LHCN-M2 (cell line): Measurements from ENCODE around the gene MYO1B. TPM values are rescaled to one million over a fixed set of nuclear protein-coding genes. Genes with fewer than 3 reads are reported as not detected.

ENCODE experiments used
- DNase-seq: peaks from one replicate; pipeline ENCODE4 v3.0.0-alpha.2; 2012; ENCODE audit warnings: low read depth
- total RNA-seq: library from RNA; depleted of rRNA; stranded (reverse); fragments of >200 nt; gene quantifications from 2 replicates; pipeline ENCODE4 v1.2.3, GENCODE V29; 2014

The MYO1B gene
- total RNA-seq, 1 experiment from 2014 or later: 117 TPM

DNA sequence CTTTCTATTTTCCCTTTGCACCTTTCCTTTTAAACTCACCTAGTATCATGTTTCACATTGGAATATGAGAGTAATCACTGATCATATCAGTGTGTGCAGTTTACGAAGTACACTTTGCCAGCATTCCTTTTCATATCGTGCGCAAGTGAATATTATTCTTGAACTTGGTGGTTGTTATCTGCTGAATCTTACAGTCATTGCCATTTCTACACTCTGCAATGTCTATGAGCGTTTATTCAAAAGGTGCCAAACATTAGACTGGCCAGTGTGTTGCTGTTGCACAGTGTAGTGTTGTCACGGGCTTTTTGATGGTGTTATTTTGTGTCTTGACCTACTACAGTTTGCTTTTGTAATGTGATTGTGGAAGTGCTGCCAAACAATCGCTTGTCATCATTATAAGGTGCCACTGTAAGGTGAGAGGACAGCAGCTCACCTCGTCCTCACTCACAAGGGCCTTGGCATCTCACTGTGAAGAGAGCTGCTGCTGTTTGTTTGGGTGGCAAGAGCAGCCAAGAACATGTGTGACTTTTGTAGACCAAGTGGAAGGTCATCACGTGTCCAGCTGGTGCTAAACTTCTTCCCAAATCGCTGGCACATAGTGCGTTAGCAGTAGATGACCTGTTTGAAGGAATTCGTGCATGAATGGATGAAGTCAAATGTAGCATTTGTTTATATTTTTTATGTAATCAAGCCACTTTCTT lies 113.3 kb downstream of the MYO1B start:
- no peak for DNase-seq

DNA sequence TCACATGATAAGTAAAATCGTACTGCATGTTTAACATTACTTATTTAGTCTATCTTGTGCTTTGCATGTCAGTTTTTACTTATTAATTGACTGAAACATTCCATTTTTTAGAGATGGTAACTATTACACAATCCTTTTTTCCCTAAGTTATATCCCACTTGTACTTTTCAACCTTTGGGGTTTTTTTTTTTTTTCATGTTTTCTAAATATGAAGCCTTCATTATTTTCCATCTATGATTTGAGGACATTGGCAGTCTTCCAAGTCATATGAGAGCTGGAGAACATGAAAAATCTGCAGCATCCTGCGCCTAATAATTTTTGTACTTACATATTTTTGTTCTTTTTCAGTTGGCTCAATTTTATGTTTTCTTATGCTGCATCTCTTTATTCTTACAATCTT lies 113.9 kb downstream of the MYO1B start:
- DNase-seq: no peak

DNA sequence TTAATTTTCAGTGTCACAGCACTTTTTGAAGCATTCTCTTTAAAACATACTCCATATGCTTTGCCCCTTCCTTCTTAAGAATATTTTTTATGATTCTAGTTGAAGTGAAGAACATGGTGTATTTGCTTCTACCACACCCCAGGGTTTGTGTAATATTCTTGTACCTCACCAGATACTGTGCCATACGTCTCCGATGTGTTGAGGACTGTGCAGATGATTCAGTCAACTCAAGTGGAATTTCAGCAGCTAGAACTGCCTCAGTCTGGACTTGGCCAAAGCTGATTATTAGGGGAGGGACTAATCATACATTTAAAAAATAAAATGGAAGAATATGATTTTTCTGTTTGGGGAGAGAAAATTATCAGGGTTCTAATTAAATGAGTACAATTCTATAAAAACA lies 115.7 kb downstream of the MYO1B start:
- DNase-seq: no peak

DNA sequence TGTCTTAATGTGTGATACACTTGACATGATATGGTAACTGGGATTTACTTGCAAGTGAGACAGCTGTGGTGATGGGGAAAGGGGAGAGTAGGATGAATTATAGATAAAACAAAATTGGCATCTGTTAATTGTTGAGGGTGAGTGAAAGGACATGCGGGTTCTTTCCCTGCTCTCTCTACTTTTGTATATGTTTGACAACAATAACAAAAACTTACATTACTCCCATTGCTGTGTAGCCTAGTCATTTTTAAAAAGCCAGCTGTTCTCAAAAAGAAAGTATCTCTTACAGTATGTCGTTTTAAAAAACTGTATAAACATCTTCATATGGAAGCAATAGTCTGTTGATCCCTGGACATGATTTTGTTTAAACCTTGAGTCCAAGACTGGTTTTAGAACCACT lies 117.6 kb downstream of the MYO1B start:
- no peak for DNase-seq

GRCh38 chr2:191363267-191363666 lies 118.1 kb downstream of the MYO1B start:
- DNase-seq: no peak

GRCh38 chr2:191365089-191365488 lies 119.9 kb downstream of the MYO1B start:
- no peak for DNase-seq

DNA sequence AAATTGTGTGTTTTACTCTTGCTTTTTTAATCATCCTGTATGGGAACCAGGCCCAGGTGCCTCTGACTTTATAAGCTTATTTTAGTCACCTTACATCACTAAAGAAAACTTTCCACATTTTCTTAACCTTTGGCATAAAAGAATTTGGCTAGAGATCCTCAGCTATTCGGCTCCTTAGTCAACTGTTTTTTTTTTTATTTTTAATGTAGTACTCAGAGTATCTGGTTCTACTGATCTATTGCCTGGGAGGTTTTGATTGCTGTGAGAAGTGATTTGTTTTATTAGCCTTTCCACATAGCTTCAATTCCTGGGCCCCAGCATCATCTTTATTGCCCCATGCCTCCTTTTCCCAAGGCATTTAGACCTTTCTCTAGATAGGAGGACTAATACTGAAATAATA lies 121.0 kb downstream of the MYO1B start:
- DNase-seq: no peak

DNA sequence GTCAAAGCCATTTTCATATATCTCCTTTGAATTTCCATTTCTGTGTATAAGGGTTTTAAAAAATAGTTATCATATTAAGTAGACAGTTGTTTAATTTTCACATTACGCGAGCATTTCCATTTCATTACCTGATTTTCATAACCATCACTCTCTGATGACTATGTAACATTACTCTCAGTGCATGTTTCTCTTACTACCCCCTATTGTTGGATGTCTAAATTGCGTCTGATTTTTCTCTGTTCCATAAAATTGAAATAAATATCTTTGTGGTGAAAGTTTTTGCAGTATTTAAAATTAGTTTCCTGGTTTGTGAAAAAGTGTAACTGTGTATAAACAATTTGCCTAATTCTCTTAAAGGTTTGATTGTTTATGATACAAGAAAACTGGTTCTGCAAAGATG lies 123.8 kb downstream of the MYO1B start:
- DNase-seq: no peak

DNA sequence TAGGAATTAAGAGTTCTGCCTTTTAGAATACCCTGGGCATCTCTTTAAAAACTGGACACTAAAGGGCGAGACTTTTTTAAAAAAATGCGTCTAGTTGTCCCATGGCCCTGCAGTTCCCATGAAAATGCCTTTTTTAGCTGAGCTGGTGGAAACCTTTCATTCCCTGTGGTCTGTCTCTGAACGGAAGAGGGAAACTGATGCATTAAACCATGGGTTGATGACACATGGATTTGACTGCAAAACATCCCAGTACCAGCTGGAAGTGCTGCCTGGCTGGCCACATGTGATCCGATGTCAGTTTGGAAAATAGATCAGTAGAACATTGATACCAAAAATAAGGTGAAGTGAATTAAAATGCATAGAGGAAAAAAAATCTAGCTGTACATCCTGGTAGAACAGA lies 129.2 kb downstream of the MYO1B start:
- DNase-seq: peak; percentile 45

GRCh38 chr2:191374939-191375338 lies 129.7 kb downstream of the MYO1B start:
- no peak for DNase-seq

- DNase-seq: peak; percentile 94
Observed at GRCh38 chr2:191376981-191377629, 131.9 kb downstream of the MYO1B start.

- DNase-seq: no peak
Observed at GRCh38 chr2:191379375-191379774, 134.2 kb downstream of the MYO1B start.

- DNase-seq: peak; percentile 46
Observed at GRCh38 chr2:191382801-191383200, 137.6 kb downstream of the MYO1B start.

- DNase-seq: no peak
Observed at GRCh38 chr2:191383486-191383885, 138.3 kb downstream of the MYO1B start.

GRCh38 chr2:191384829-191385228 lies 139.6 kb downstream of the MYO1B start:
- DNase-seq: no peak

- DNase-seq: peak; percentile 34
Observed at GRCh38 chr2:191385416-191386160, 140.4 kb downstream of the MYO1B start.

GRCh38 chr2:191386938-191387536 lies 141.8 kb downstream of the MYO1B start:
- peak; percentile 78 for DNase-seq

GRCh38 chr2:191389288-191389687 lies 144.1 kb downstream of the MYO1B start:
- no peak for DNase-seq

DNA sequence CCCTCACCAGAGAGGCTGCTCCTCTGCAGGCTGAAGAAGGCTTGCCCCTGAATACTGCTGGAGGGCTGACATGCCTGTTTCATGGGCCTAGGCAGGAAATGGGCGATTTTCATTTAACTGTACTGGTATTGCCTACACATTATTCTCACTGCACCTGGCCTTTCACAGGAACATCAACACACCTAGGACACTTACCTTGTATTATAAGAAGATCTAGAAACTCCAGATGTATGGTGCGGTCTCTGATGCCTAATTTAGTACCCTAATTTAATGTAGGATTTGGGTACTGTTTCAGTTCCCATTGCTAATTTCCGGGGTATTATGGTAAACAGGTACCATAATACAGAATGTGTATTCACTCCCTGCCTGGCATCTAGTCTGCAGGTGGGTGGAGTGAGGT lies 146.0 kb downstream of the MYO1B start:
- DNase-seq: no peak

- no peak for DNase-seq
Observed at GRCh38 chr2:191394043-191394442, 148.8 kb downstream of the MYO1B start.

DNA sequence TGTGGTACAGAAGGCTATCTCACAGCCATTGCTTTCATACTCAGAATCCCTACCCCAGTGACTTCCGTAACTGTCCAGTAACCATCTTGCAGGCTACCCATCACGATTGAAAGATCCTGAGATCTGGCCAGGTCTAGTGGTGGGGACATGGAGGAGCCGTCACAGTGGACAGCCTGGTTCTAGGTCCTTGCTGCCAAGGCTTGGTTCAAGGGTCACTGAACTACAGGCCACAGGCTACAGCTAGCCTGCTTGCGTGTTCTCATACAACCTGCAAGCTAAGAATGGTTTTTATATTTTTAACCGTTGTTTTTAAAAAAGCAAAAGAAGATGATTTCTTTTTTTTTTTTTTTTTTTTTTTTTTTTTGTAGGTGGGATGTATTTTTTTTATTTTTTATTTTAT lies 151.6 kb downstream of the MYO1B start:
- DNase-seq: no peak

DNA sequence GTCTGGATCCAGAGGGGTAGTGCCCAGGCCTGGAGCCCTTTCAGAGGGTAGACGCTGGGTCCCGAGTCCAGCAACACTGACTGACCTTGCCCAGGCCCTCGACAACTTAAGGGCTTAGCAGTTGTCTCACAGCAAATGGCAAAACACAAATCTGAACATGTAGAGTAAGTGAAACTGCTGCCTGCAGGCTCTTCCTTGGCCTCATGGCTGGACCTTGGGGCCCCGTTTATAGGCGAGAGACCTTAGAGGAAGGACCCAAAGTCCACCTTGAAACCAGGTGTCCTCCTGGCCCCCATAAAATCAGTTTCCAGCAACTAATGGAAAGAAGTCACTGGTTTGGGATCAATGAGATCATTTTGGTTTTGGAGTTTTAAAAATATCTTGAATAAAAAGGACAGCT lies 154.4 kb downstream of the MYO1B start:
- no peak for DNase-seq
